GM23338 (cell line): ENCODE results near the gene LYSMD3. TPM values are rescaled to one million over a fixed set of nuclear protein-coding genes. Genes with fewer than 3 reads are reported as not detected.

Experiments
- ATAC-seq: fragments of 200-7000 bp; cut with Tn5 transposase; 3 replicates; pipeline ENCODE4 v1.9.1; 2020
- DNase-seq: peaks from one replicate; pipeline ENCODE4 v3.0.0-alpha.2; 2015; ENCODE audit warnings: low spot score
- H2AFZ ChIP-seq: fragments of 200-600 bp; sonication (generic); 2 replicates; pipeline ENCODE4 v1.8.0; 2016; ENCODE audit warnings: antibody characterized with exemption, mild to moderate bottlenecking, moderate library complexity
- H3F3A ChIP-seq: fragments of 200-600 bp; sonication (generic); replicated peaks from 2 replicates; pipeline ENCODE4 v1.8.0; 2017; ENCODE audit warnings: antibody characterized with exemption, mixed run types, low read depth
- H3K27ac ChIP-seq: fragments of 200-600 bp; sonication (generic); 2 replicates; pipeline ENCODE4 v1.6.1; 2016; ENCODE audit warnings: low read depth
- H3K27me3 ChIP-seq: fragments of 200-600 bp; sonication (generic); 2 replicates; pipeline ENCODE4 v1.8.0; 2016; ENCODE audit warnings: mild to moderate bottlenecking, mixed run types, moderate library complexity; ENCODE audit not compliant: insufficient read depth
- H3K36me3 ChIP-seq: fragments of 200-600 bp; sonication (generic); 2 replicates; pipeline ENCODE4 v1.8.0; 2016; ENCODE audit warnings: mild to moderate bottlenecking; ENCODE audit not compliant: insufficient read depth
- H3K4me1 ChIP-seq: fragments of 200-600 bp; sonication (generic); 2 replicates; pipeline ENCODE4 v1.8.0; 2016; ENCODE audit warnings: mild to moderate bottlenecking, moderate library complexity; ENCODE audit not compliant: insufficient read depth
- H3K4me2 ChIP-seq: fragments of 200-600 bp; sonication (generic); 2 replicates; pipeline ENCODE4 v1.7.1; 2017; ENCODE audit warnings: mixed run types
- H3K4me3 ChIP-seq: fragments of 200-600 bp; sonication (generic); 2 replicates; pipeline ENCODE4 v1.6.1; 2016; ENCODE audit warnings: mixed run types
- H3K79me2 ChIP-seq: fragments of 200-600 bp; sonication (generic); replicated peaks from 2 replicates; pipeline ENCODE4 v1.8.0; 2017; ENCODE audit warnings: mild to moderate bottlenecking; ENCODE audit not compliant: insufficient read depth
- H3K9me2 ChIP-seq: fragments of 200-600 bp; sonication (generic); 2 replicates; pipeline ENCODE4 v1.8.0; 2017; ENCODE audit not compliant: insufficient read depth
- H4K20me1 ChIP-seq: fragments of 200-600 bp; sonication (generic); replicated peaks from 2 replicates; pipeline ENCODE4 v1.8.0; 2017; ENCODE audit warnings: mild to moderate bottlenecking; ENCODE audit not compliant: insufficient read depth
- H3K27ac Mint-ChIP-seq: 2 replicates; pipeline ENCODE4 v1.8.0; 2020; ENCODE audit warnings: inconsistent platforms, mild to moderate bottlenecking, moderate library complexity, mixed read lengths
- H3K27me3 Mint-ChIP-seq: 3 replicates; pipeline ENCODE4 v1.8.0; 2022; ENCODE audit warnings: low read depth, mild to moderate bottlenecking, moderate library complexity, mixed read lengths, inconsistent platforms; ENCODE audit not compliant: insufficient read depth, poor library complexity
- H3K36me3 Mint-ChIP-seq: 3 replicates; pipeline ENCODE4 v1.8.0; 2021; ENCODE audit warnings: low read depth, mild to moderate bottlenecking, inconsistent platforms, moderate library complexity, mixed read lengths
- H3K4me1 Mint-ChIP-seq: 3 replicates; pipeline ENCODE4 v1.8.0; 2020; ENCODE audit warnings: mild to moderate bottlenecking, inconsistent platforms, mixed read lengths
- H3K4me3 Mint-ChIP-seq: 3 replicates; pipeline ENCODE4 v1.8.0; 2021; ENCODE audit warnings: moderate library complexity, mild to moderate bottlenecking, inconsistent platforms, mixed read lengths
- H3K9me3 Mint-ChIP-seq: 3 replicates; pipeline ENCODE4 v1.8.0; 2020; ENCODE audit warnings: moderate library complexity, mild to moderate bottlenecking, inconsistent platforms, mixed read lengths
- CREB1 ChIP-seq: fragments of 250-450 bp; sonication (Bioruptor Pico); IDR thresholded peaks from 2 replicates; pipeline ENCODE4 v1.5.0; 2020; ENCODE audit warnings: low read depth, mild to moderate bottlenecking, moderate library complexity
- EZH2 ChIP-seq: fragments of 200-600 bp; sonication (generic); IDR thresholded peaks from one replicate; pipeline ENCODE4 v1.8.0; 2017; ENCODE audit warnings: antibody characterized with exemption, mild to moderate bottlenecking, low read depth; ENCODE audit not compliant: unreplicated experiment
- EZH2phosphoT487 ChIP-seq: fragments of 200-600 bp; sonication (generic); IDR thresholded peaks from one replicate; pipeline ENCODE4 v1.8.1; 2018; ENCODE audit warnings: antibody characterized with exemption; ENCODE audit not compliant: unreplicated experiment
- JUNB ChIP-seq: IDR thresholded peaks from one replicate; pipeline ENCODE4 v1.6.1; 2016; ENCODE audit warnings: antibody characterized with exemption; ENCODE audit not compliant: unreplicated experiment
- NANOG ChIP-seq: IDR thresholded peaks from 2 replicates; pipeline ENCODE4 v1.6.1; 2016; ENCODE audit warnings: antibody characterized with exemption, borderline replicate concordance
- POLR2AphosphoS5 ChIP-seq: IDR thresholded peaks from 2 replicates; pipeline ENCODE4 v1.6.1; 2016; ENCODE audit warnings: antibody characterized with exemption, low read depth
- REST ChIP-seq: IDR thresholded peaks from one replicate; pipeline ENCODE4 v1.6.1; 2018; ENCODE audit warnings: antibody characterized with exemption; ENCODE audit not compliant: unreplicated experiment
- ZNF114 ChIP-seq: fragments of 250-450 bp; sonication (Bioruptor Pico); IDR thresholded peaks from 2 replicates; pipeline ENCODE4 v1.5.0; 2020; ENCODE audit warnings: mild to moderate bottlenecking, moderate library complexity
- ZNF331 ChIP-seq: fragments of 250-450 bp; sonication (Bioruptor Pico); IDR thresholded peaks from 2 replicates; pipeline ENCODE4 v1.5.0; 2020; ENCODE audit warnings: low read depth, mild to moderate bottlenecking, moderate library complexity
- polyA plus RNA-seq: library from polyadenylated mRNA; unstranded; fragments of >200 nt; fragmentation: Nextera tagmentation; extraction: Ambion mirVana; gene quantifications from 2 replicates; pipeline ENCODE4 v1.2.1, GENCODE V29; 2016
- total RNA-seq: library from RNA; depleted of rRNA; stranded (reverse); fragments of >200 nt; shearing (Covaris generic); gene quantifications from 2 replicates; pipeline ENCODE4 v1.2.3, GENCODE V29; 2014
- TF ChIP-seq, protein P1 (sequence below): IDR thresholded peaks from 2 replicates; pipeline ENCODE4 v1.6.1; 2016; ENCODE audit warnings: antibody characterized with exemption
- TF ChIP-seq, protein P2 (sequence below): fragments of 250-450 bp; sonication (Bioruptor Pico); IDR thresholded peaks from 2 replicates; pipeline ENCODE4 v1.5.0; 2020; ENCODE audit warnings: mild to moderate bottlenecking, moderate library complexity

The LYSMD3 gene
- total and polyA plus RNA-seq, 2 experiments from 2014 or later: 10.7 to 19.6 TPM

- H3K36me3 Mint-ChIP-seq: no peaks in the 10 kb centered on the region; the same call in 2 of the 3 replicates
- Histone ChIP-seq H2AFZ (peak overlapping the region; percentile 81), H3K27me3 (no peaks in the 10 kb centered on the region), H4K20me1 (no peaks in the 10 kb centered on the region), H3F3A (no peaks in the 10 kb centered on the region), H3K4me3 (no peak overlapping the region), H3K79me2 (peaks cover 4% of the 10 kb centered on the region), H3K9me2 (no peaks in the 10 kb centered on the region), H3K4me2 (no peak overlapping the region), H3K36me3 (no peaks in the 10 kb centered on the region), H3K27ac (no peak overlapping the region), H3K4me1 (peaks cover 29% of the 10 kb centered on the region)
- H3K4me1 Mint-ChIP-seq: peaks cover 25% of the 10 kb centered on the region
- peak overlapping the region; percentile 36 for H3K27ac Mint-ChIP-seq
- no peak for ATAC-seq
- TF ChIP-seq REST (no peak), EZH2 (no peak), POLR2AphosphoS5 (no peak), EZH2phosphoT487 (no peak), CREB1 (CRISPR knock-in tag) (no peak), NANOG (no peak), JUNB (no peak)
- TF ChIP-seq, protein P1, sequence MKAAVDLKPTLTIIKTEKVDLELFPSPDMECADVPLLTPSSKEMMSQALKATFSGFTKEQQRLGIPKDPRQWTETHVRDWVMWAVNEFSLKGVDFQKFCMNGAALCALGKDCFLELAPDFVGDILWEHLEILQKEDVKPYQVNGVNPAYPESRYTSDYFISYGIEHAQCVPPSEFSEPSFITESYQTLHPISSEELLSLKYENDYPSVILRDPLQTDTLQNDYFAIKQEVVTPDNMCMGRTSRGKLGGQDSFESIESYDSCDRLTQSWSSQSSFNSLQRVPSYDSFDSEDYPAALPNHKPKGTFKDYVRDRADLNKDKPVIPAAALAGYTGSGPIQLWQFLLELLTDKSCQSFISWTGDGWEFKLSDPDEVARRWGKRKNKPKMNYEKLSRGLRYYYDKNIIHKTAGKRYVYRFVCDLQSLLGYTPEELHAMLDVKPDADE: no peak
- no peak overlapping the region for H3K4me3 Mint-ChIP-seq
- DNase-seq: peak; percentile 16
- no peaks in the 10 kb centered on the region; the same call in 2 of the 3 replicates for H3K9me3 Mint-ChIP-seq
- peaks cover 5% of the 10 kb centered on the region for H3K27me3 Mint-ChIP-seq
Measured at GRCh38 chr5:90533794-90534193, 4.4 kb upstream of the LYSMD3 start.

DNA sequence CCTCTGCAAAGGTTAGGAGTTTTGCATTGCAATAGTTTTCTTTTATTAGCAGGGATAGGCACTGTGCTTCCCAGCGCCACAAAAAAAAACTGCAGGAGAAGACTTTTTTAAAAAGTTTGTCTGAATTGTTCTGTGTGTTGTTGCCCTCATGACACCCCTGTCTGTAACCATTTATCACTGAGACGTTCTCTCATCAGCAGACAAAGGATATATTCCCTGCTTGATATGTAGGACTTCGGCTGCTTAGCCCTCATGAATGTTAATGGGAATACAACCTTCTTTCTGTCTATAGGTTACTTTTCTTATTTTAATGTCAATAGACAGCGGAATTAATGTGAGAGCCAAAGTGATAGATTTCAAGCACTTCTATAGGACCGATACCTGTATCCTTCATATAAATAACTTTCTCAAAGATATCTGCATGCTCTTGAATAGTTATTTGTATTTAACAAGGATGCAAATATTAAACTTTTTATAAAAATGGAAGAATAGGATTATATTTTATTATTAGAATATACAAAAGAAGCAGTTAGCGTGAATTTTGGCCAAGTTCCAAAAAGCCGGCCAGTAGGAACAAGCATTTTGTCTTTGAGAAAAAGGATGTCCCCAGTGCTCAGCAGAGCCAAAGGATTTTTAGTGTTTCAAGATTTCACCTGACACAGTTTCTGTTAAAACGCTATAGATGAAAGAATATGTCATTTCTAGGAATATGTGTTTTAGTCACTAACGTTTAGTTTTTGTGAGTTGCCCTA, 1.5 kb upstream of the LYSMD3 start:
- H2AFZ ChIP-seq: no peak overlapping the region
- H3K4me3 ChIP-seq: peak overlapping the region; percentile 91
- peak overlapping the region; percentile 90 for H3K27ac ChIP-seq
- Mint-ChIP-seq H3K27me3 (peaks cover 5% of the 10 kb centered on the region), H3K27ac (no peak overlapping the region), H3K4me1 (peaks cover 32% of the 10 kb centered on the region), H3K4me3 (peak overlapping the region; percentile 97; the same call in 2 of the 3 replicates), H3K9me3 (no peaks in the 10 kb centered on the region; the same call in 2 of the 3 replicates), H3K36me3 (no peaks in the 10 kb centered on the region; the same call in 1 of the 3 replicates)
- ATAC-seq (no peak), DNase-seq (no peak)
- peaks cover 33% of the 10 kb centered on the region for H3K79me2 ChIP-seq
- no peaks in the 10 kb centered on the region for H3K9me2 ChIP-seq
- H3K27me3 ChIP-seq: no peaks in the 10 kb centered on the region
- peaks cover 25% of the 10 kb centered on the region for H3K4me1 ChIP-seq
- no peaks in the 10 kb centered on the region for H3K36me3 ChIP-seq
- H3F3A ChIP-seq: no peaks in the 10 kb centered on the region
- no peaks in the 10 kb centered on the region for H4K20me1 ChIP-seq
- H3K4me2 ChIP-seq: peak overlapping the region; percentile 83
- no peak for TF ChIP-seq CREB1 (CRISPR knock-in tag)
- TF ChIP-seq, protein P2, sequence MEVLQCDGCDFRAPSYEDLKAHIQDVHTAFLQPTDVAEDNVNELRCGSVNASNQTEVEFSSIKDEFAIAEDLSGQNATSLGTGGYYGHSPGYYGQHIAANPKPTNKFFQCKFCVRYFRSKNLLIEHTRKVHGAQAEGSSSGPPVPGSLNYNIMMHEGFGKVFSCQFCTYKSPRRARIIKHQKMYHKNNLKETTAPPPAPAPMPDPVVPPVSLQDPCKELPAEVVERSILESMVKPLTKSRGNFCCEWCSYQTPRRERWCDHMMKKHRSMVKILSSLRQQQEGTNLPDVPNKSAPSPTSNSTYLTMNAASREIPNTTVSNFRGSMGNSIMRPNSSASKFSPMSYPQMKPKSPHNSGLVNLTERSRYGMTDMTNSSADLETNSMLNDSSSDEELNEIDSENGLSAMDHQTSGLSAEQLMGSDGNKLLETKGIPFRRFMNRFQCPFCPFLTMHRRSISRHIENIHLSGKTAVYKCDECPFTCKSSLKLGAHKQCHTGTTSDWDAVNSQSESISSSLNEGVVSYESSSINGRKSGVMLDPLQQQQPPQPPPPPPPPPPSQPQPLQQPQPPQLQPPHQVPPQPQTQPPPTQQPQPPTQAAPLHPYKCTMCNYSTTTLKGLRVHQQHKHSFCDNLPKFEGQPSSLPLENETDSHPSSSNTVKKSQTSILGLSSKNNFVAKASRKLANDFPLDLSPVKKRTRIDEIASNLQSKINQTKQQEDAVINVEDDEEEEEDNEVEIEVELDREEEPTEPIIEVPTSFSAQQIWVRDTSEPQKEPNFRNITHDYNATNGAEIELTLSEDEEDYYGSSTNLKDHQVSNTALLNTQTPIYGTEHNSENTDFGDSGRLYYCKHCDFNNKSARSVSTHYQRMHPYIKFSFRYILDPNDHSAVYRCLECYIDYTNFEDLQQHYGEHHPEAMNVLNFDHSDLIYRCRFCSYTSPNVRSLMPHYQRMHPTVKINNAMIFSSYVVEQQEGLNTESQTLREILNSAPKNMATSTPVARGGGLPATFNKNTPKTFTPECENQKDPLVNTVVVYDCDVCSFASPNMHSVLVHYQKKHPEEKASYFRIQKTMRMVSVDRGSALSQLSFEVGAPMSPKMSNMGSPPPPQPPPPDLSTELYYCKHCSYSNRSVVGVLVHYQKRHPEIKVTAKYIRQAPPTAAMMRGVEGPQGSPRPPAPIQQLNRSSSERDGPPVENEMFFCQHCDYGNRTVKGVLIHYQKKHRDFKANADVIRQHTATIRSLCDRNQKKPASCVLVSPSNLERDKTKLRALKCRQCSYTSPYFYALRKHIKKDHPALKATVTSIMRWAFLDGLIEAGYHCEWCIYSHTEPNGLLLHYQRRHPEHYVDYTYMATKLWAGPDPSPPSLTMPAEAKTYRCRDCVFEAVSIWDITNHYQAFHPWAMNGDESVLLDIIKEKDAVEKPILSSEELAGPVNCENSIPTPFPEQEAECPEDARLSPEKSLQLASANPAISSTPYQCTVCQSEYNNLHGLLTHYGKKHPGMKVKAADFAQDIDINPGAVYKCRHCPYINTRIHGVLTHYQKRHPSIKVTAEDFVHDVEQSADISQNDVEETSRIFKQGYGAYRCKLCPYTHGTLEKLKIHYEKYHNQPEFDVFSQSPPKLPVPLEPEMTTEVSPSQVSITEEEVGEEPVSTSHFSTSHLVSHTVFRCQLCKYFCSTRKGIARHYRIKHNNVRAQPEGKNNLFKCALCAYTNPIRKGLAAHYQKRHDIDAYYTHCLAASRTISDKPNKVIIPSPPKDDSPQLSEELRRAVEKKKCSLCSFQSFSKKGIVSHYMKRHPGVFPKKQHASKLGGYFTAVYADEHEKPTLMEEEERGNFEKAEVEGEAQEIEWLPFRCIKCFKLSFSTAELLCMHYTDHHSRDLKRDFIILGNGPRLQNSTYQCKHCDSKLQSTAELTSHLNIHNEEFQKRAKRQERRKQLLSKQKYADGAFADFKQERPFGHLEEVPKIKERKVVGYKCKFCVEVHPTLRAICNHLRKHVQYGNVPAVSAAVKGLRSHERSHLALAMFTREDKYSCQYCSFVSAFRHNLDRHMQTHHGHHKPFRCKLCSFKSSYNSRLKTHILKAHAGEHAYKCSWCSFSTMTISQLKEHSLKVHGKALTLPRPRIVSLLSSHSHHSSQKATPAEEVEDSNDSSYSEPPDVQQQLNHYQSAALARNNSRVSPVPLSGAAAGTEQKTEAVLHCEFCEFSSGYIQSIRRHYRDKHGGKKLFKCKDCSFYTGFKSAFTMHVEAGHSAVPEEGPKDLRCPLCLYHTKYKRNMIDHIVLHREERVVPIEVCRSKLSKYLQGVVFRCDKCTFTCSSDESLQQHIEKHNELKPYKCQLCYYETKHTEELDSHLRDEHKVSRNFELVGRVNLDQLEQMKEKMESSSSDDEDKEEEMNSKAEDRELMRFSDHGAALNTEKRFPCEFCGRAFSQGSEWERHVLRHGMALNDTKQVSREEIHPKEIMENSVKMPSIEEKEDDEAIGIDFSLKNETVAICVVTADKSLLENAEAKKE (CRISPR knock-in tag): no peak
- TF ChIP-seq ZNF114 (CRISPR knock-in tag): no peak
- no peak for TF ChIP-seq EZH2phosphoT487
- TF ChIP-seq ZNF331 (CRISPR knock-in tag): no peak
